NCI-H128 (cell line): ENCODE results near the gene TAMALIN.
"Not testable (repeated sequence)": the region's sequence is repeated elsewhere in the genome, so short reads cannot be mapped to it uniquely, and the experiment has no call there.

Experiments used
- DNase-seq: peaks from one replicate; lab custom pipeline; 2025; ENCODE audit not compliant: unreplicated experiment; lab: John Stamatoyannopoulos, UW

Gene TAMALIN

DNA sequence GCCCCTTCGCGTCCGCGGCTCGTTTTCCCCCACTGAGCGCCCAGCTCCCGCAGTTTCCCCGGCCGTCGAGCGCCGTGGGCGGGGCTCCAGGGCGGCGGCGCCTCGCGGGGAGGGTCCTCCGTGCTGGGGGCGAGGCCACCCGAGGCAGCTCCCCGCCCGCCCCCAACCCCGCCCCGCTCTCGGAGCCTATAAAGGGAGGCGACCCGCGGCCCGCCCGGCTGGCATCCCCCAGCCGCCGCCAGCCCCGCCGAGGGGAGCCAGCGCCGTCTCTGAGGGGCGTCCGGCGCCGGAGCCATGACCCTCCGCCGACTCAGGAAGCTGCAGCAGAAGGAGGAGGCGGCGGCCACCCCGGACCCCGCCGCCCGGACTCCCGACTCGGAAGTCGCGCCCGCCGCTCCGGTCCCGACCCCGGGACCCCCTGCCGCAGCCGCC, at the start of gene TAMALIN:
Gene TAMALIN (plus strand): TSS at position 221 of the 432 bp plus-strand sequence. CDS start 74 bp downstream, at position 295.
- peak; percentile 61 for DNase-seq

DNA sequence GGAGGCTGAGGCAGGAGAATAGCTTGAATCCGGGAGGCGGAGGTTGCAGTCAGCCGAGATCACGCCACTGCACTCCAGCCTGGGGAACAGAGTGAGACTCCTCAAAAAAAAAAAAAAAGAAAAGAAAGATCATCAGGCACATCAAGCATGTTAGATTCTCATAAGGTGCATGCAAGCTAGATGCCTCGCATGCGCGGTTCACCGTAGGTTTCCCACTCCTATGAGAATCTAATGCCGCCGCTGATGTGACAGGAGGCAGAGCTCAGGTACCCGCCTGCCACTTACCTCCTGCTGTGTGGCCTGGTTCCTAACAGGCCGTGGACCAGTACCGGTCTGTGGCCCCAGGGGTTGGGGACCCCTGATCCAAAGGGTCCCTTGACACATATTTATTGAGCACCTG, 48.2 kb upstream of the TAMALIN start:
- no peak for DNase-seq

DNA sequence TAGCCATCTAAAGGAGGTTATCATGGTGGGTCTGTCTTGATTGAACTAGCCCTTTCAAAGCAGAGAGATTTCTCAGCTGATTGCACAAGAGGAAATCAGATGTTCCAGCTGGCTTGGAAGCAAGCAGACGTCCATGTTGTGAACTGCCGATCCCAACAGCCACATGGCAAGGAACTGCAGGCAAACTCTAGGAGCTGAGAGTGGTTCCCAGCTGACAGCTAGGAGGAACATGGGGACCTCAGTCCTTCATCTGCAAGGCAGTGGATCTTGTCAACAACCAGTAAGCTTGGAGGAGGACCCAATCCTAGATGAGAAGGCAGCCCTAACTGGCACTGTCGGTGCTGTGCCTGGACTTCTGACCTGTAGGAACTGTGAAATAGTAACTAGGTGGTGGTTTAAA, 47.5 kb upstream of the TAMALIN start:
- DNase-seq = no peak

DNA sequence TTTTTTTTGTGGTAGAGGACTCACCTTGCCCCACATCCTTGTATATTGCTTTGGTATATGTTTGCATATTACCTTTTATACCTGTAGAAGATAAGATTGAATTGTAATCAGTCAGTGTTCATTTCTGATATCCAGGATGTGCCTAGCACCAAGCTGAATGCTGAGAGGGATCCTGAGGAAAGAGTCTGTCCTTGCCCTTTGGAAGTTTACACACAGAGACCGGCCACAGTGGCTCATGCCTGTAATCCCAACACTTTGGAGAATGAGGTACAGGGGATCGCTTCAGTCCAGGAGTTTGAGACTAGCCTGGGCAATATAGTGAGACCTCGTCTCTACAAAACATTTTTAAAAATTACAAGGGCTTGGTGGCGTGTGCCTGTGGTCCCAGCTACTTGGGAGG, 46.8 kb upstream of the TAMALIN start:
- no peak for DNase-seq

DNA sequence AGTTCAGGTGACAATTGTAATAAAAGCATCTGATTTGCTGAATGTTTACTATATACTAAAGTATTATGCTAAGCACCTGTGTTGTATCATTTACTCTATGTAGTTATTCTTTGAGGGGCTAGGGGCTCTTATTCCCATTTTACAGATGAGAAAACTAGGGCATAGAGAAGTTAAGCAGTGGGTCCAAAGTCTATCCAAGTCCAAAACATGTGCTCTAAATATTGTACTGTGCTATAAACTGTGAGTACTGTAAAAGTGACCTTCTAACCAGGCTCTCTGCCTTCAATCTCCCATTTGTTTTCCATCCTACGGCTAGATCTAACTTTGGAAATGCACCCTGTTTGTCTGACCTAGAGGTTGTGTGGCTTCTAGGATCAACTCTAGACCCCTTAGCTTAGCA, 46.3 kb upstream of the TAMALIN start:
- no peak for DNase-seq

DNA sequence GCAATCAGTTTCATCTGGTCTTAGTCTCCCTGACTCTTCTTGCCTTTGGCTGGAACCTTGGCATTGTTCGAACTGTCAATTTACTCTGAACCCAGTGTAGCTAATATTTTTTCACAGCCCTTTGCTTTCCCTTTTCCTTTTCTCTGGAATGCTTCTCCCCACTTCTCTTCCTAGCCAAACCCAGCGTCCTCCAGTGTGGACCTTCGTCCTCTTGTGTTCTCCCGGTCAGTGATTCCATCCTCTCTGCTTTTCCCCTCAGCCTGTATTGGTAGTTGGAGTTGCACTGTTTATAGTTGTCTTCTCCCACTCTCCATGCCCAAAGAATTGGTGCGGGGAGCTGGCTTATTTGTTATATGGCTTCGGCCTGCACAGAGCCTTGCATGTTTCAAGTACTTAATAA, 45.9 kb upstream of the TAMALIN start:
- DNase-seq = no peak

DNA sequence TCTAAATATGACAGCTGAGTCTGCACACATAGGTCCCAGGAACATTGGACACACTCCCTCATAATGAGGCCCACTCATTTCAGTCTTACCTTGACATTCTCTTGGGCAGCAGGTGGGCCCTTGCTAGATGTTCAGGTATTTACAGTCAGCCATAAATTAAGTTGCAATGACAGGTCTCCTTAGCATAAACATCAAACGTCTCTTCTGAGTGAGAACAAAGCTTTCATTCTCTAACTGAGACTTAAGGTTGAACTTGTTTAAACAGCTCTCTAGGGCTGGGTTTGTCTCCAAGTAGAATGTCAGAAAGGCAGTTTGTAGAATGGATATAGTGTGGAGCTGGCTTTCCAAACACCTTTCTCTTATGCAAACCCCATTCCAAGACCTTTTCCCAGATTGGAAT, 44.9 kb upstream of the TAMALIN start:
- DNase-seq = no peak

DNA sequence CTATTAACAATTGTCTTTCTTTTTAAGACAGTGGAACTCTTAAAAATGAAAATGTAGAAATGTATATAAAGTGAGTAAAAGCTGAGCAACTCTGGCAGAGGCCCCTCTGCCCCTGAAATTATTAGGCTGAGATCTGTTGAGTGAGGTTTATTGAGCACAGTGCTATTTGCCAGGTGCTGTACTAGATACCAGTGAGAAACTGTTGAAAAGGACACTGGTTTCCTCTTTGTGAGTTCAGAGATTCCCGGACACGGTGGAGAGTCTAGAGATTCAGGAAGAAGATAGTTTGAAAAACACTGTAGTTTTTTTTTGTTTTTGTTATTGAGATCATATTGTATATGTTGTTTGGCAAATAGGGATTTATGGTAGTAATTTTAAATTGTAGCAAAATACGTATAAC, 44.0 kb upstream of the TAMALIN start:
- DNase-seq = no peak

DNA sequence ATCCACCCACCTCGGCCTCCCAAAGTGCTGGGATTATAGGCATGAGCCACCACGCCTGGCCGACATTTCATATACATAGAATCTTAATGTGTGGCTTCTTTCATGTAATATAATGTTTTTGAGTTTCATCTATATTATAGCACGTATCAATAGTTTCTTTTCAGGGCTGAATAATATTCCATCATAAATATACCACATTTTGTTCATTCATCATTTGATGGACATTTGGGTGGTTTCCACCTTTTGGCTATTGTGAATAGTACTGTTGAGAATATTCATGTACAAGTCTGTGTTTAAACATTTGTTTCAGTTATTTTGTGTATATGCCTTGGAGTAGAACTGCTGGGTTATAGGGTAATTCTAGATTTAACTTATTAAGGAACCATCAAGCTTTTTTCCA, 43.3 kb upstream of the TAMALIN start:
- DNase-seq = no peak

DNA sequence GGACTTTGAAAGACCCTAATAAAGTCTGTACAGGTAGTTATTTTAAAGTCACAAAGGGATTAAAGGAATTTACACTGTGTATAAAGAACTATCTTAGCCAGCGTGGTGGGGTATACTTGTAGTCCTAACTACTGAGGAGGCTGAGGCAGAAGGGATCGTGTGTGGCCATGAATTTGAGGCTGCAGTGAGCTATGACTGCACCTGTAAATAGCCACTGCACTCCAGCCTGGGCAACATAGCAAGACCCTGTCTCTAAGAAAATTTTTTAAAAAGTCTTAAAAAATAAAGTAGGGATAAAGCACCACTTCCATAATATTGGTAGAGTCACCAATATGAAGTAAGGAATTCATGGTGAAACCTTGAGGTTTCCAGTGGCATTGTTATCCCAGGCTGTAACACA, 37.1 kb upstream of the TAMALIN start:
- no peak for DNase-seq

DNA sequence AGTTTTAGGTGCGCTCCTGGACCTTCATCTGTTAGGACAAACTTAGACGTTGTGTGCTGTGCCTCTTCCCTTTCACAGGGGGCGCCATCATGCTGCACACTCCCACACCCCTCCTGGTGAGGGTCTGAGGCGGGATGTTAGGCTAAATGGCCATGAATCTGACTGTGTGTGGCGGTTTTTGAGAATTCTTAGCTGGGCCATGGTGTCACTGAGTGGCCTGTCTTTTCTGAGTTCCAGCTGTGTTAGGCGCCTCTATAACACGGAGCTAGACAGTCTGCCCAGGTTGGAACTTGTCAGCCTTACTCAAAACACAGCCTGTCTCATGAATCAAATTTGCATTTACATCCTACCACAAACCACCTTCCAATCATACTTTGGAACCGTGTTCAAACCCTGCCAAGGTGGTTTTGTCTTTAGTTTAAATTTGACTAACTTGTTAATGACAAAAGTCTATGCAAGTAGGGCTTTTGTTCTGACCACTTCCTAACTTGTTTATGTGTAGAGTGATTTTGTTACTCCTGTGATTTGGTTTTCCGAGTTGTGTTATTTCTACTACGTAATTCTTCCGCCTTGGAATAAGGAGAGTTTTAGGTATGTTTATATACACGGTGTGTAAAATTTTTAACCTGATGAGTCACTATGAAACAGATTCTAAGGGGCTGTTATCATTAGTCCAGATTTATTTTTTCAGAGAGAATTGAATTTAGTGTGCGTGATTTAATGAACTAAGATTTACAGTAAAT, 35.7 kb upstream of the TAMALIN start:
- no peak for DNase-seq

DNA sequence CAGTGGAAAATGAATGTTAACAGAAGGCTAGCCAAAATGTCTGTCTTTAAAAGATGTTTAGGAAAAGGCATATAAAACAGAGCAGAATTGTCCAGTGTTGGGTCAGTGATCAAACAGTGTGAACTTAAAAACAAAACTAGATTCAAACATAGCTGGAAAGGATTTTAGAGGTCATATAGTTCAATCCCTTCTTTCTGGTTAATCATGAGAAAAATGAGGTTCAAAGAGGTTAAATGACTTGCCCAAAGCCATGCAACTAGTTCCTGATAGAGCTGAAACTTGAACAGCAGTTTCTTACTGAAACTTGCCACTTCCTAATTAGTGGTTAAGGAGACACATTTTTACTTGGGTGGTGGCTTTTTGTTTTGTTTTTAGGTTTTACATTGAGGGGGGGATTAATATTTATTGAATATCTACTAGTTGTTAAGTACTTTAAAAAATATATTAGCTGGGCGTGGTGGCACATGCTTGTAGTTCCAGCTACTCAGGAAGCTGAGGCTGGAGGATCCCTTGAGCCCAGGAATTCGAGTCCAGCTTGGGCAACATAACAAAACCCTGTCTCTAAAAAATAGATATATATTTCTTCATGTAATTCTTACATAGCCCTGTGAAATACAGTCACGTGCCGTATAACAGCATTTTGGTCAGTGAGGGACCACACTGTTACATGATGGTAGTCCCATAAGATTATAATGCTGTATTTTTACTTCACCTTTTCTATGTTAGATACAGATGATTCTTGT, 34.9 kb upstream of the TAMALIN start:
- no peak for DNase-seq

DNA sequence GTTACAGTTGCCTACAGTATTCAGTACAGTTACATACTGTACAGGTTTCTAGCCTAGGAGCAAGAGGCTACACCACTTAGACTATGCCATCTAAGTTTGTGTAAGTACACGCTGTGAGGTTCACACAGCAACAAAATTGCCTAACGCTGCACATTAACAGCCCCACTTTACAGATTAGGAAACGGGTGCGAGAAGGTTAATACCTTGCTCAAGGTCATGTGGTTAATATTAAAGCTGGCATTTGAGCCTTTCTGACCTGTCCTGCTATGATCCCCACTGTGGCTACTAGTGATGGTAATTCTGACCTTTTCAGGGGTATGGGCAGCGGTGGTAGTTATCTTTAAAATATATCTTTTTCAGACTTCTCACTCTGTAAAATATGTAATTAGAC, 34.3 kb upstream of the TAMALIN start:
- DNase-seq = no peak

DNA sequence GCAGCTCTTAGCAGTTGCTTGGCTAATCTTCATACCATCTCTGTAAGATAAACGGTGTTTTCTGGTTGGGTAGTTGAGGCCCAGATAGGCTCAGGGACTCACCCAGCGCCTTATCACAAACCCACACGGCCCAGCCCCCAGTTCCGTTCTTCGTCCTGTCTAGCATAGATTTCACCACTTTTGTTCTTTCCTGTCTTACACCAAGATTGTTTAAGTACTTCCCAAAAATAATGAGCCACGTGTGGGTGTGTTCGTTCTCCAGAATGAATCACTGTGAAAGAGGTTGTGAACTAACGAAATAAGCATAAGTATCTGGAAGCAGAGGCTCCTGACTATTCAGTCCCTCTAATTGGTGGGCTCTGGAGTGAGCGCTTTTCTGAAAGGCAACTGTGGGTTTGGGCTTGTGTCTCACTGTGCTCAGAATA, 33.9 kb upstream of the TAMALIN start:
- no peak for DNase-seq

DNA sequence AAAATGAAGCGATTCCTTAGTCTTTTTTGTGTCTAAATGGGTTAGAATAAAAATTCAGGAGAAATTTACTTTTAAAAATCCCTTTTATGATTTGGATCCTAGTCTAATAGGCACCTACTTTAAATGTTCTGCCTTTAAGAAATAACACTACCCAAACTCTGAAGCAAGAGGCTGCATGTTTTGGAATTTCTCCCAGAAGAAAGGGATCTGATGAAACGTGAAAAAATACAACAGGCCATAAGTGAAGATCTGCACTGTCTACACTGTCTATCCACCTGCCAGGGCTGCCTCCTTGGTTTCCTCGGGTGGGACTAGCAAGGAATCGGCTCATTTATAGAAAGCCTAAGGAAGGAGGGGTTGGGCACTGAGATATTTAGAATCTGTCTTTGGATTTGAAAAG, 33.2 kb upstream of the TAMALIN start:
- no peak for DNase-seq

DNA sequence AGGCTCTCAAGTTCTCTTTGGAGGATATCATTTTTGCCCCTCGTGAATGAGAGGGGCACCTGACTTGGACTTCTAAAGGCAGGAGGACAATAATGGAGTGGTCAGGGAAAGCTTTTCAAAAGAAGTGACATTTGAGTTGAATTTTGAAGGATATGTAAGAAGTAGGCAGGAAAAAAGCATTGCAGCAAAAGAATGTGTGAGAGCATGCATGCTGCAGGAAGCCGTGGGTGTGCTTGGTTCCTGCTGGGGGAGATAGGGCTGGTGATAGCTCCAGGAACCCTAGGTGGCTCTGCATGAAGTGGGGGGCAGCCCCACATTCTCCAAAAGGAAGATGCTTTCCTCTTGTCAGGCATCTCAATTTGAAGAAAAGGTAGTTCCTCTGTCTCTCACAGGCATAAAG, 32.1 kb upstream of the TAMALIN start:
- DNase-seq = no peak

DNA sequence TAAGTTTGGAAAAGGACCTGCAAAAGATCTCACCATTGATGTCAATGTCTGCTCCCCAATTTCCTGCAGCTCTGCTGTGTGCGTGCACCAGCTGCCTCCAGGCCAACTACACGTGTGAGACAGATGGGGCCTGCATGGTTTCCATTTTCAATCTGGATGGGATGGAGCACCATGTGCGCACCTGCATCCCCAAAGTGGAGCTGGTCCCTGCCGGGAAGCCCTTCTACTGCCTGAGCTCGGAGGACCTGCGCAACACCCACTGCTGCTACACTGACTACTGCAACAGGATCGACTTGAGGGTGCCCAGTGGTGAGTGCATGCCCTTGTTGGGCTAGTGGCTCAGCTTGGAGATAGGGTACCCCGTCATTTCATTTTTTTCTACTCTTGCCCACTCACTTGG, 31.6 kb upstream of the TAMALIN start:
- DNase-seq = no peak

DNA sequence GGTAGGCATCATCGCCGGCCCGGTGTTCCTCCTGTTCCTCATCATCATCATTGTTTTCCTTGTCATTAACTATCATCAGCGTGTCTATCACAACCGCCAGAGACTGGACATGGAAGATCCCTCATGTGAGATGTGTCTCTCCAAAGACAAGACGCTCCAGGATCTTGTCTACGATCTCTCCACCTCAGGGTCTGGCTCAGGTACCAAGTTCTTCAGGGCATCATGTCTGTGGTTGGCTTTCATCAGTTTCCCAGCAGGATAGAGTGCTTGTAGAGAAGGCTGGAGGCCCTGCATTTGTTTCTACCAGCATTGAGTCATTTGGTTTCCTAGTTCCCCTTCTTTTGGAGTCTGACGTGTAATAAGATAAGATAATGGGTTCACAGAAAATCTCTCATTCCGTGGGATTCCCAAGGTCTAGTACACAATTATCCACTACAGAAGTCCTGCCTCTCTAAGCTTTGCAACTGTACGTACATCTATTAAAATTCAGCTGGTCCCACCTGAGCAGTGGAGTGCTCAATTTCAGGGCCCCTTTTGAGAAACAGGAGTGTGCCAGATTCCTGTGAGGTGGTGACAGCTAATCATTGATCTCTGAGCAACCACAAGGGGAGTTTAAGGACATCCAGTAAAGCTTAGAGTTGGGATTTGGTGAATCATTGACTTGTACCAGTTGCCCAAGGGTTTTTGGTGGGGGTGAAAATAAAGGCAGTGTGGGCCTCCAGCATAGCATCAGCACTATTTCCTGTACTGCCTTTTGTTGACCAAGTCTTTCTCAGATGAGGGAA, 30.2 kb upstream of the TAMALIN start:
- no peak for DNase-seq

DNA sequence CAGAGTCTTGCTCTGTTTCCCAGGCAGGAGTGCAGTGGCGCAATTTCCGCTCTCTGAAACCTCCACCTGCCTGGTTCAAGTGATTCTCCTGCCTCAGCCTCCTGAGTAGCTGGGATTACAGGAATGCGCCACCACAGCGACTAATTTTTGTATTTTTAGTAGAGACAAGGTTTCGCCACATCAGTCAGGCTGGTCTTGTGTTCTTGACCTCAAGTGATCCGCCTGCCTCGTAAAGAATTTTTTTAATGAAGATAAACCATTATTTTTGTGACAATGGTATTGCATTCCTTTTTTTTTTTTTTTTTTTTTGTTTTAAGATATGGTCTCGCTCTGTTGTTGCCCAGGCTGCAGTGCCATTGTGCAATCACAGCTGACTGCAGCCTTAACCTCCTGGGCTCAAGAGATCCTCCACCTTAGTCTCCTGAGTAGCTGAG, 29.4 kb upstream of the TAMALIN start:
- no peak for DNase-seq

DNA sequence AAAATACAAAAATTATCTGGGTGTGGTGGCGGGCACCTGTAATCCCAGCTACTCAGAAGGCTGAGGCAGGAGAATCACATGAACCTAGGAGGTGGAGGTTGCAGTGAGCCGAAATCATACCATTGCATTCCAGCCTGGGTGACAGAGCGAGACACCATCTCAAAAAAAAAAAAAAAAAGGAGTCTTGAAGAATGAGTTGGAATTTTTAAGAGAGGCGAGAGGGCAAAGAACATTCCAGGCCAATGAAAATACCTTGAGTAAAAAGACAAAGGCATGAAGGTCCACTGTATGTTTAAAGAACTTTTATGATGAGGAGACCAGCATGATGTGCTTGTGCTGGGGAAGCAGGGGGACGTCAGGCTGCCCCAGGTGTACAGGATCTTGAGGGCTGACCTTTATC, 27.4 kb upstream of the TAMALIN start:
- DNase-seq = not testable (repeated sequence)

DNA sequence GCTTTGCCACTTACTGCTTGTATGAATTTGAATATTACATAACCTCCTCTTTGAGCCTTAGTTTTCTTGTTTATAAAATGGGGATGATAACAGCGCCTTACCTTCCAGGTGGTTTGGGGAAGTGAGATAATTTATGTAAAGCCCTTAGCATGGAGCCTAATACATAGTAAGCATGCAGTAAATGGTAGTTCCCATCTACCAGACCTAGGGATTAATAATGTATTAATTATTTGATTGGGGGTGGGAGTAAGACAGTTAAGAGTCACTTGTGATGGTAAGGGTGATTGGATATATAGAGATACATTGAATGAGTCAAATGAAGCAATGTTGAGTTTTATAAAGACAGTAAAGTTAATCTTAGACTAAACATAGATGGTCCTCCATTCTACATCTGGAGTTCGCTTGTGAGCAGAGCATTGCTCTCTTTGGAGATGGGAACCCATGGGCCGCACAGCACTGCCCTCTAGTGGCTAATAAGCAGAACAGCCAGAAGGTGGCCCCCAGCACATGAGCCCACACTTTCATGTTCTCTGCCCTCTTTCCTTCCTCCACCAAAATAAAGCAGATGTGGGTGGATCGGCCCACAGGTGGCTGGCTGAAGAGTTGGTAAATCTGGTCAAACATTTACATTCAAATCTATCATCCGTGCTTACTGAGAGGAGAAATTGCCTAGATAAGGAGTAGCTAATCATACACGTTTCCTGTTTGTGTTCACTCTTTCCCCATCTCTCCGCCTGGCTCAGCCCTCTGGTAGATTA, 26.5 kb upstream of the TAMALIN start:
- DNase-seq = peak; percentile 40
